GM18507 (cell line): Measurements from ENCODE around the gene GSS.
A peak's percentile ranks its signal among the peaks of the same experiment; 100 is the strongest.
"Not testable (repeated sequence)": the region's sequence is repeated elsewhere in the genome, so short reads cannot be mapped to it uniquely, and the experiment has no call there.

Source experiments
- DNase-seq: peaks from one replicate; pipeline ENCODE4 v3.0.0; 2011; ENCODE audit warnings: low read depth; ENCODE audit not compliant: insufficient read length; ENCODE audit errors: extremely low spot score
- FAIRE-seq: peaks from 2 replicates; lab custom pipeline; 2011; peaks lifted over from hg19 to GRCh38; lab: Jason Lieb, UNC

The GSS gene

GRCh38 chr20:34884260-34884659 lies 71.3 kb downstream of the GSS start:
- FAIRE-seq (no peak), DNase-seq (no peak)

DNA sequence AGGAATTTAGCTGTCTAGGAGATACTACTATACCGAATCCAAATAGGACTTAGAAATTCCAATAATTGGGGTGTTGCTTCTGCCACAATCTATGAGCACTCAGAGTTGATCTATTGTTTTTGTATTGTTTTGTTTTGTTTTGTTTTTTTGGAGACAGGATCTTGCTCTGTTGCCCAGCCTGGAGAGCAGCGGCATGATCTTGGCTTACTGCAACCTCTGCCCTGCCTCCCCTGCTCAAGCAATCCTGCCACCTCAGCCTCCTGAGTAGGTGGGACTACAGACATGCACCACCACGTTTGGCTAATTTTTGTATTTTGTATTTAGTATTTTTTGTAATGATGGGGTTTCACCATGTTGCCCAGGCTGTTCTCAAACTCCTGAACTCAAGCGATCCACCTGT lies 71.8 kb downstream of the GSS start:
- DNase-seq = no peak
- no peak for FAIRE-seq

DNA sequence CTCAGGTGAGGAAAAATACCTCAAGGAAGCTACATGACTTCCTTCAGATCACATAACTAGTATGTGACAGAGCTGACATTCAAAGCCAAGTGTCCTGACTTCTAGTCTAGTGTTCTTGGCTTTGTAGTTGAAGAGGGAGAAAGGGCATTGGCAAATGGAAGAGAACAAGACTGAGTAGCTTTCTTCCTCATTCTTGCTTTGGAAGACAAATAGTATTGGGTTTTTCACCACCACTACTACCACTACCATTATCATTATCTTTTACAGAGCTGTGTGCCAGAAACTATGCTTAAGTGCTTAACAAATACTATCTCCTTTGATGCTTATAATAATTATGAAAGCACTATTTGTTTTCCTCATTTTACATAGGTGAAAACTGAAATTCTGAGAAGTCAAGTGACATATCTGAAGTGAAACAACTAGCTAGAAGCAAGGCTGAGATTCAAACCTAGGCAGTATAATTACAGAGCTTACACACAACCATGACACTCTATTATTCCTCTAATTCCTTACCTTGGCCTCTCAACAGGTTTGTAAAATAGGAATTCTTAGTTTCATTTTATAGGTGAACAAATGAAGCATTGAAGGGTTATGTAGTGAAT lies 72.4 kb downstream of the GSS start:
- DNase-seq (no peak), FAIRE-seq (peak; percentile 18)

- FAIRE-seq (no peak), DNase-seq (no peak)
These were observed 73.9 kb downstream of the GSS start for GRCh38 chr20:34881689-34882088.

DNA sequence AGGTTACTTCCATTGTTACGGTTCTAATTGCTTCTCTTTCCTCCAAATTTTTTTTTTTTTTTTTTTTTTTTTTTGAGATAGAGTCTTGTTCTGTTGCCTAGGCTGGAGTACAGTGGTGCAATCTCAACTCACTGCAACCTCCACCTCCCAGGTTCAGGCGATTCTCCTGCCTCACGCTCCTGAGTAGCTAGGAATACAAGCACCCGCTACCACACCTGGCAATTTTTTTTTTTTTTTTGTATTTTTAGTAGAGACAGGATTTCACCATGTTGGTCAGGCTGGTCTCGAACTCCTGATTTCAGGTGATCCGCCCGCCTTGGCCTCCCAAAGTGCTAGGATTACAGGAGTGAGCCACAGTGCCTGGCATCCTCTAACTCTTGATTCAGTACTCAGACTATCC lies 74.6 kb downstream of the GSS start:
- FAIRE-seq, DNase-seq: not testable (repeated sequence)

- FAIRE-seq = no peak
These were observed 75.3 kb downstream of the GSS start for GRCh38 chr20:34880215-34880850.

More at GRCh38 chr20:34880215-34880850, 75.3 kb downstream of the GSS start:
- no peak for DNase-seq
